NCI-H1105 (cell line): ENCODE measurements around the gene SCFD2.

ENCODE experiments used
- DNase-seq: peaks from one replicate; lab custom pipeline; 2025; lab: John Stamatoyannopoulos, UW

Gene SCFD2

GRCh38 chr4:52824603-52825459 lies 541.0 kb downstream of the SCFD2 start:
- no peak for DNase-seq

- DNase-seq = no peak
Observed at GRCh38 chr4:52824270-52824602, 541.6 kb downstream of the SCFD2 start.

- DNase-seq = no peak
Observed at GRCh38 chr4:52823702-52824092, 542.2 kb downstream of the SCFD2 start.
